Glutamatergic neuron (in vitro differentiated cells): ENCODE measurements around the gene RRM1. TPM values are rescaled to one million over a fixed set of nuclear protein-coding genes. Genes with fewer than 3 reads are reported as not detected.

Experiments used
- DNase-seq: peaks from one replicate; pipeline ENCODE4 v3.0.0; 2022
- H3K27ac Mint-ChIP-seq: one replicate; pipeline ENCODE4 v1.8.0; 2020; ENCODE audit warnings: mild to moderate bottlenecking, mixed read lengths, inconsistent platforms; ENCODE audit not compliant: unreplicated experiment
- H3K27me3 Mint-ChIP-seq: one replicate; pipeline ENCODE4 v1.8.0; 2020; ENCODE audit warnings: mild to moderate bottlenecking, moderate library complexity, mixed read lengths, inconsistent platforms; ENCODE audit not compliant: unreplicated experiment
- H3K36me3 Mint-ChIP-seq: one replicate; pipeline ENCODE4 v1.8.0; 2020; ENCODE audit warnings: mild to moderate bottlenecking, mixed read lengths, inconsistent platforms; ENCODE audit not compliant: unreplicated experiment
- H3K4me1 Mint-ChIP-seq: one replicate; pipeline ENCODE4 v1.8.0; 2020; ENCODE audit warnings: mild to moderate bottlenecking, low read depth, mixed read lengths, inconsistent platforms; ENCODE audit not compliant: unreplicated experiment
- H3K4me3 Mint-ChIP-seq: one replicate; pipeline ENCODE4 v1.8.0; 2020; ENCODE audit warnings: mild to moderate bottlenecking, mixed read lengths, inconsistent platforms; ENCODE audit not compliant: unreplicated experiment
- H3K9me3 Mint-ChIP-seq: one replicate; pipeline ENCODE4 v1.8.0; 2020; ENCODE audit warnings: mild to moderate bottlenecking, moderate library complexity, mixed read lengths, inconsistent platforms; ENCODE audit not compliant: unreplicated experiment
- total RNA-seq: library from RNA; stranded (reverse); fragmentation: NEBNext Ultra II Directional; extraction: Animal tissue kit (Norgen Biotek cat#: 25700); gene quantifications from one replicate; pipeline ENCODE4 v1.2.1, GENCODE V29; 2021; ENCODE audit not compliant: unreplicated experiment
- TF ChIP-seq, protein P1 (sequence below): fragments of 200-600 bp; sonication (generic); IDR thresholded peaks from one replicate; pipeline ENCODE4 v1.5.0; 2021; ENCODE audit not compliant: partially characterized antibody, unreplicated experiment

Gene RRM1
- total RNA-seq, 1 donor from 2014 or later = 38.5 TPM

DNA sequence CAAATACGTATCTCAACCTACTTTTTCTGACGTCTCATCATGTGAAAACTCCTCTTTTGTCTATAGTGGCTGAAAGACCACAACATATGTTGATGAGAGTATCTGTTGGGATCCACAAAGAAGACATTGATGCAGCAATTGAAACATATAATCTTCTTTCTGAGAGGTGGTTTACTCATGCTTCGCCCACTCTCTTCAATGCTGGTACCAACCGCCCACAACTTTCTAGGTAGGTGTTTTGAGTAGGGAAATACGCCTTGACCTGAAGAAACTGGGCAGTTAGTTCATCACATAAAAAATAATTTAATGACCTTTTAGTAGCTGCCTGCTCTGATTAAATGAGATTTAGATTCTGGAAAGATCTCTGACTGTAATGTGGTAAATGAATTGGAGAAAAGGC is 17.2 kb downstream of the RRM1 start:
- H3K4me3 Mint-ChIP-seq = no peak overlapping the region
- DNase-seq = no peak
- no peaks in the 10 kb centered on the region for H3K36me3 Mint-ChIP-seq
- no peaks in the 10 kb centered on the region for H3K4me1 Mint-ChIP-seq
- H3K27ac Mint-ChIP-seq = no peak overlapping the region
- no peaks in the 10 kb centered on the region for H3K9me3 Mint-ChIP-seq
- TF ChIP-seq, protein P1, sequence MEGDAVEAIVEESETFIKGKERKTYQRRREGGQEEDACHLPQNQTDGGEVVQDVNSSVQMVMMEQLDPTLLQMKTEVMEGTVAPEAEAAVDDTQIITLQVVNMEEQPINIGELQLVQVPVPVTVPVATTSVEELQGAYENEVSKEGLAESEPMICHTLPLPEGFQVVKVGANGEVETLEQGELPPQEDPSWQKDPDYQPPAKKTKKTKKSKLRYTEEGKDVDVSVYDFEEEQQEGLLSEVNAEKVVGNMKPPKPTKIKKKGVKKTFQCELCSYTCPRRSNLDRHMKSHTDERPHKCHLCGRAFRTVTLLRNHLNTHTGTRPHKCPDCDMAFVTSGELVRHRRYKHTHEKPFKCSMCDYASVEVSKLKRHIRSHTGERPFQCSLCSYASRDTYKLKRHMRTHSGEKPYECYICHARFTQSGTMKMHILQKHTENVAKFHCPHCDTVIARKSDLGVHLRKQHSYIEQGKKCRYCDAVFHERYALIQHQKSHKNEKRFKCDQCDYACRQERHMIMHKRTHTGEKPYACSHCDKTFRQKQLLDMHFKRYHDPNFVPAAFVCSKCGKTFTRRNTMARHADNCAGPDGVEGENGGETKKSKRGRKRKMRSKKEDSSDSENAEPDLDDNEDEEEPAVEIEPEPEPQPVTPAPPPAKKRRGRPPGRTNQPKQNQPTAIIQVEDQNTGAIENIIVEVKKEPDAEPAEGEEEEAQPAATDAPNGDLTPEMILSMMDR = no peak
- peaks cover 2% of the 10 kb centered on the region for H3K27me3 Mint-ChIP-seq

DNA sequence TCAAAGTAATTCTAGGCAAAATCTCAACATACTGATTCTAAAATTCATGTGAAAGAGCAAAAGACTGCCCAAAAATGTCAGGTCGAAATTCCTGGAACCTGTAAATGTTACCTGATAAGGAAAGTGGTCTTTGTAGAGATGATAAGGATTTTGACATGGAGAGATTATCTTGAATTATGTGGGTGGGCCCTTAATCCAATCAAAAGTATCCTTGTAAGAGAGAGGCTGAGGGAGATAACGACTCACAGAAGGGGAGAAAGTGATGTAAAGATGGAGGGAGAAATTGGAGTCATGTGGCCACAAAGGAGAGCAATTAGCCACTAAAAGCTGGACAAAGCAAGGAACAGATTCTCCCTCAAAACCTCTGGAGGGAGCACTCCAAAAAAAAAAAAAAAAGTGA is 20.5 kb downstream of the RRM1 start:
- DNase-seq = no peak
- H3K9me3 Mint-ChIP-seq = no peaks in the 10 kb centered on the region
- H3K27me3 Mint-ChIP-seq = no peaks in the 10 kb centered on the region
- TF ChIP-seq, protein P1 = no peak
- H3K27ac Mint-ChIP-seq = no peak overlapping the region
- H3K36me3 Mint-ChIP-seq = no peaks in the 10 kb centered on the region
- H3K4me1 Mint-ChIP-seq = no peaks in the 10 kb centered on the region
- no peak overlapping the region for H3K4me3 Mint-ChIP-seq

DNA sequence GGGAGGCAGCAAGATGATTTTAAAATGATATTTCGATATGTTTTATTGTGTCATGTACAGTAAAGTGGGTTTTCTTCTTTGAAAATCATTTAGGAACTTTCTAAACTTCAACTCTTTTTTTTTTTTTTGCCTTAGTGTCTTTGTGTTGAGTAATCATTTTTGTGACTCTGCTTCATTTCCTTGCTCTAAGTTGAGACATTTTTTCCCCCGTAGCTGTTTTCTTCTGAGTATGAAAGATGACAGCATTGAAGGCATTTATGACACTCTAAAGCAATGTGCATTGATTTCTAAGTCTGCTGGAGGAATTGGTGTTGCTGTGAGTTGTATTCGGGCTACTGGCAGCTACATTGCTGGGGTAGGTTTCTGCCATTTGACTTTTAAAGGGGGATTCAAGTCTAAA is 23.5 kb downstream of the RRM1 start:
- no peak for DNase-seq
- H3K9me3 Mint-ChIP-seq = no peaks in the 10 kb centered on the region

GRCh38 chr11:4123218-4123617 is 28.6 kb downstream of the RRM1 start:
- Mint-ChIP-seq H3K4me1 (no peaks in the 10 kb centered on the region), H3K27me3 (no peaks in the 10 kb centered on the region), H3K27ac (no peak overlapping the region), H3K4me3 (no peak overlapping the region), H3K9me3 (no peaks in the 10 kb centered on the region), H3K36me3 (no peaks in the 10 kb centered on the region)
- DNase-seq = no peak
- TF ChIP-seq, protein P1 = no peak

More for the DNA sequence above, 23.5 kb downstream of the RRM1 start:
- no peak overlapping the region for H3K27ac Mint-ChIP-seq
- H3K4me1 Mint-ChIP-seq = no peaks in the 10 kb centered on the region
- no peak overlapping the region for H3K4me3 Mint-ChIP-seq
- TF ChIP-seq, protein P1 = no peak
- no peaks in the 10 kb centered on the region for H3K27me3 Mint-ChIP-seq
- H3K36me3 Mint-ChIP-seq = no peaks in the 10 kb centered on the region

GRCh38 chr11:4125141-4125540 is 30.5 kb downstream of the RRM1 start:
- H3K27me3 Mint-ChIP-seq = no peaks in the 10 kb centered on the region
- no peaks in the 10 kb centered on the region for H3K9me3 Mint-ChIP-seq
- no peak for DNase-seq
- no peak overlapping the region for H3K27ac Mint-ChIP-seq
- H3K4me3 Mint-ChIP-seq = no peak overlapping the region
- TF ChIP-seq, protein P1 = no peak
- no peaks in the 10 kb centered on the region for H3K36me3 Mint-ChIP-seq
- H3K4me1 Mint-ChIP-seq = no peaks in the 10 kb centered on the region
